ENCODE data around the gene SORCS2.

Gene SORCS2

GRCh38 chr4:7330811-7331681 lies 138.7 kb downstream of the SORCS2 start:
- no peak for TF ChIP-seq CTCF (conservative IDR thresholded peaks at IDR 0.05; ENCODE audit: low read depth)
- CTCF ChIA-PET = no interaction called here
- H3K27ac ChIP-seq = no peak overlapping the region
- POLR2A ChIA-PET (ENCODE audit: low non-redundant PET) = no interaction called here
- no peak for DNase-seq (ENCODE audit: low spot score)

- ChIA-PET POLR2A (ENCODE audit: low non-redundant PET) (no interaction called here), CTCF (interaction anchor here (0.6 kb wide), 1 partner anchor 149 kb away, joined by 6 read pairs; no protein-coding TSS in a partner anchor)
- TF ChIP-seq CTCF (conservative IDR thresholded peaks at IDR 0.05; ENCODE audit: low read depth) = no peak
- H3K27ac ChIP-seq = no peak overlapping the region
- DNase-seq (ENCODE audit: low spot score) = no peak
These were observed 139.3 kb downstream of the SORCS2 start for GRCh38 chr4:7331682-7332000.

GRCh38 chr4:7332216-7333023 lies 140.1 kb downstream of the SORCS2 start:
- CTCF ChIA-PET = interaction anchor here (0.6 kb wide), 1 partner anchor 149 kb away, joined by 6 read pairs; no protein-coding TSS in a partner anchor
- no peak for TF ChIP-seq CTCF (conservative IDR thresholded peaks at IDR 0.05; ENCODE audit: low read depth)
- POLR2A ChIA-PET (ENCODE audit: low non-redundant PET) = no interaction called here

GRCh38 chr4:7333024-7333780 lies 140.9 kb downstream of the SORCS2 start:
- no peak for TF ChIP-seq CTCF (conservative IDR thresholded peaks at IDR 0.05; ENCODE audit: low read depth)
- no peak overlapping the region for H3K27ac ChIP-seq
- CTCF ChIA-PET = interaction anchor here (0.6 kb wide), 1 partner anchor 84 kb away, joined by 4 read pairs; no protein-coding TSS in a partner anchor
- POLR2A ChIA-PET (ENCODE audit: low non-redundant PET) = no interaction called here
- no peak for DNase-seq (ENCODE audit: low spot score)

More at GRCh38 chr4:7332216-7333023, 140.1 kb downstream of the SORCS2 start:
- DNase-seq (ENCODE audit: low spot score) = peak; percentile 14
- H3K27ac ChIP-seq = 0 out of 2 replicates have a peak overlapping the region, but pooled peaks have one; percentile 1

- CTCF ChIA-PET = interaction anchor here (0.6 kb wide), 1 partner anchor 83 kb away, joined by 4 read pairs; no protein-coding TSS in a partner anchor
- no peak for TF ChIP-seq CTCF (conservative IDR thresholded peaks at IDR 0.05; ENCODE audit: low read depth)
These were observed 141.6 kb downstream of the SORCS2 start for GRCh38 chr4:7333801-7334421.

More at GRCh38 chr4:7333801-7334421, 141.6 kb downstream of the SORCS2 start:
- no peak for DNase-seq (ENCODE audit: low spot score)
- H3K27ac ChIP-seq = no peak overlapping the region
- POLR2A ChIA-PET (ENCODE audit: low non-redundant PET) = no interaction called here

Measured in RWPE1 (cell line).